HG02642 (cell line): ENCODE results near the gene APAF1.

Experiments
- ATAC-seq: cut with Tn5 transposase; IDR thresholded peaks from one replicate; pipeline ENCODE4 v1.9.1; 2021; ENCODE audit warnings: mild to moderate bottlenecking; ENCODE audit not compliant: unreplicated experiment, poor library complexity

Gene APAF1

GRCh38 chr12:98656289-98657101 lies 11.4 kb downstream of the APAF1 start:
- no peak for ATAC-seq

GRCh38 chr12:98660521-98660920 lies 15.4 kb downstream of the APAF1 start:
- ATAC-seq: no peak

- ATAC-seq: no peak
Measured at GRCh38 chr12:98669751-98670150, 24.7 kb downstream of the APAF1 start.

GRCh38 chr12:98671459-98671858 lies 26.4 kb downstream of the APAF1 start:
- ATAC-seq: no peak

GRCh38 chr12:98674841-98675240 lies 29.8 kb downstream of the APAF1 start:
- ATAC-seq: no peak

- no peak for ATAC-seq
Measured at GRCh38 chr12:98678236-98678945, 33.3 kb downstream of the APAF1 start.

- ATAC-seq: no peak
Measured at GRCh38 chr12:98678946-98679610, 34.0 kb downstream of the APAF1 start.

- no peak for ATAC-seq
Measured at GRCh38 chr12:98679611-98680005, 34.5 kb downstream of the APAF1 start.

GRCh38 chr12:98684199-98684598 lies 39.1 kb downstream of the APAF1 start:
- ATAC-seq: no peak

GRCh38 chr12:98686603-98687002 lies 41.5 kb downstream of the APAF1 start:
- ATAC-seq: no peak

GRCh38 chr12:98691351-98691750 lies 46.3 kb downstream of the APAF1 start:
- no peak for ATAC-seq

- ATAC-seq: no peak
Measured at GRCh38 chr12:98696036-98696646, 51.1 kb downstream of the APAF1 start.

GRCh38 chr12:98697209-98697608 lies 52.1 kb downstream of the APAF1 start:
- ATAC-seq: no peak

- peak; percentile 92 for ATAC-seq
Measured at GRCh38 chr12:98698603-98699463, 53.7 kb downstream of the APAF1 start.

- no peak for ATAC-seq
Measured at GRCh38 chr12:98699586-98699985, 54.5 kb downstream of the APAF1 start.

GRCh38 chr12:98701166-98701565 lies 56.1 kb downstream of the APAF1 start:
- ATAC-seq: no peak

GRCh38 chr12:98709022-98709421 lies 63.9 kb downstream of the APAF1 start:
- no peak for ATAC-seq

GRCh38 chr12:98714426-98714825 lies 69.3 kb downstream of the APAF1 start:
- no peak for ATAC-seq

- no peak for ATAC-seq
Measured at GRCh38 chr12:98719515-98720504, 74.7 kb downstream of the APAF1 start.
